Fibroblast of the aortic adventitia (primary cell): Measurements from ENCODE around the gene MLXIPL. TPM values are rescaled to one million over a fixed set of nuclear protein-coding genes. Genes with fewer than 3 reads are reported as not detected.

Experiments
- DNase-seq: peaks from one replicate; pipeline ENCODE4 v3.0.0-alpha.2; 2010; ENCODE audit warnings: low read depth
- H3K4me3 ChIP-seq: 2 replicates; pipeline ENCODE4 v1.5.1; 2011; ENCODE audit warnings: low read depth, mild to moderate bottlenecking, control low read depth, low read length, moderate library complexity
- CTCF ChIP-seq: IDR thresholded peaks from 2 replicates; pipeline ENCODE4 v1.5.1; 2011; ENCODE audit warnings: mild to moderate bottlenecking, low read length, control low read depth, inconsistent platforms; ENCODE audit not compliant: insufficient read depth
- total RNA-seq: library from RNA; depleted of rRNA; stranded (reverse); fragments of >200 nt; gene quantifications from 2 replicates; pipeline ENCODE4 v1.2.3, GENCODE V29; 2012; ENCODE audit warnings: low replicate concordance

MLXIPL gene
- total RNA-seq, 1 donor: 0.72 TPM

- no peak for DNase-seq
- TF ChIP-seq CTCF: no peak
- H3K4me3 ChIP-seq: no peak overlapping the region
Observed at GRCh38 chr7:73549176-73549575, 75.1 kb downstream of the MLXIPL start.

DNA sequence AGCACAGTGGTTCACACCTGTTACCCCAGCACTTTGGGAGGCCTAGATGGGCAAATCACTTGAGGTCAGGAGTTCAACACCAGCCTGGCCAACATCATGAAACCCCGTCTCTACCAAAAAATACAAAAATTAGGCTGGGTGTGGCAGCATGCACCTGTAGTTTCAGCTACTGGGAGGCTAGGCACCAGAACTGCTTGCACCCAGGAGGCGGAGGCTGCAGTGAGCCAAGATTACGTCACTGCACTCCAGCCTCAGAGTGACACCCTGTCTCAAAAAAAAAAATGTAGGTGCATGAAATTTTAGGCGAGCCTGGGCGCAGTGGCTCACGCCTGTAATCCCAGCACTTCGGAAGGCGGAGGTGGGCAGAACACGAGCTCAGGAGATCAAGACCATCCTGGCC lies 76.5 kb downstream of the MLXIPL start:
- no peak for TF ChIP-seq CTCF
- no peak for DNase-seq
- H3K4me3 ChIP-seq: no peak overlapping the region

DNA sequence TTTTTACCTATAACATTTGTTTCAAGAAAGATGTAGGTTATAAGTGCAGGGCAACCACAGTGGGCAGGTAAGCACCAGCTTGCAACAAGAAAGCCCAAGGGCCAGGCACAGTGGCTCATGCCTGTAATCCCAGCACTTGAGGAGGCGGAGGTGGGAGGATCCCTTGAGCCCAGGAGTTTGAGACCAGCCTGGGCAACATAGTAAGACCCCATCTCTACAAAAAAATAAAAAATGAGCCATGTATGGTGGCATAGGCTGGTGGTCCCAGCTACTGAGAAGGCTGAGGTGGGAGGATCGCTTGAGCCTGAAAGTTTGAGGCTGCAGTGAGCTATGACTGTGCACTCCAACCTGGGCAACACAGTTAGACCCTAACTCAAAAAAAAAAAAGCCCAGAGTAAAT lies 79.6 kb downstream of the MLXIPL start:
- DNase-seq: no peak
- TF ChIP-seq CTCF: no peak
- no peak overlapping the region for H3K4me3 ChIP-seq

Other genes starting within 250 kb of the MLXIPL start
- 0.25 and 0.27 TPM in 2 replicates for gene FZD9, start 190.7 kb downstream of the MLXIPL start, total RNA-seq
- gene BAZ1B, start 102.2 kb downstream of the MLXIPL start, total RNA-seq: 75.6 and 175 TPM in 2 replicates
- gene BCL7B, start 66.8 kb downstream of the MLXIPL start, total RNA-seq: 23.4 and 34.2 TPM in 2 replicates
- 16.4 and 44.6 TPM in 2 replicates for gene TBL2, start 45.9 kb downstream of the MLXIPL start, total RNA-seq
- 1.9 and 31.2 TPM in 2 replicates for gene VPS37D, start 43.3 kb upstream of the MLXIPL start, total RNA-seq
- gene DNAJC30, start 58.9 kb upstream of the MLXIPL start, total RNA-seq: 1.9 and 3.4 TPM in 2 replicates
- 28.6 and 69.4 TPM in 2 replicates for gene BUD23, start 59.1 kb upstream of the MLXIPL start, total RNA-seq
- gene STX1A, start 95.1 kb upstream of the MLXIPL start, total RNA-seq: 3.6 and 27.9 TPM in 2 replicates
- 5.0 and 14.8 TPM in 2 replicates for gene ABHD11, start 114.3 kb upstream of the MLXIPL start, total RNA-seq
- not detected in 2 replicates for gene CLDN3, start 145.7 kb upstream of the MLXIPL start, total RNA-seq
- gene CLDN4, start 206.5 kb upstream of the MLXIPL start, total RNA-seq: 0.54 and 0.74 TPM in 2 replicates
- 6.1 and 10.7 TPM in 2 replicates for gene METTL27, start 218.0 kb upstream of the MLXIPL start, total RNA-seq
- gene TMEM270, start 236.6 kb upstream of the MLXIPL start, total RNA-seq: not detected in 2 replicates